ENCODE results near the gene KRTCAP3.

KRTCAP3 gene

GRCh38 chr2:27448381-27448780 is 6.2 kb downstream of the KRTCAP3 start:
- H3K9me3 ChIP-seq (ENCODE audit: control insufficient read depth, insufficient read depth, low read length), result no peaks in the 10 kb centered on the region
- no peaks in the 10 kb centered on the region for H3K36me3 ChIP-seq (ENCODE audit: control insufficient read depth, low read length)

GRCh38 chr2:27451095-27451494 is 8.9 kb downstream of the KRTCAP3 start:
- TF ChIP-seq EZH2phosphoT487 (IDR thresholded peaks at IDR 0.05; ENCODE audit: borderline replicate concordance, low read length) (no peak), CTCF (IDR thresholded peaks at IDR 0.05; ENCODE audit: low read depth, low read length, poor library complexity, severe bottlenecking) (no peak)
- Histone ChIP-seq H4K20me1 (ENCODE audit: control insufficient read depth, insufficient read depth, low read depth, low read length) (no peaks in the 10 kb centered on the region), H3K4me1 (ENCODE audit: control insufficient read depth, low read length) (no peaks in the 10 kb centered on the region), H3K27me3 (ENCODE audit: control insufficient read depth, low read length) (no peaks in the 10 kb centered on the region), H3K79me2 (ENCODE audit: control insufficient read depth, low read length) (no peaks in the 10 kb centered on the region), H3K9me2 (replicated peaks; ENCODE audit: control insufficient read depth, low read length) (no peaks in the 10 kb centered on the region), H3K4me3 (ENCODE audit: low read length) (no peak overlapping the region), H3K9me3 (ENCODE audit: control insufficient read depth, insufficient read depth, low read length) (no peaks in the 10 kb centered on the region), H3F3A (ENCODE audit: control insufficient read depth, insufficient read depth) (no peaks in the 10 kb centered on the region), H3K27ac (ENCODE audit: low read depth, low read length) (no peak overlapping the region), H3K36me3 (ENCODE audit: control insufficient read depth, low read length) (no peaks in the 10 kb centered on the region), H3K4me2 (ENCODE audit: low read length) (no peak overlapping the region)

More at GRCh38 chr2:27448381-27448780, 6.2 kb downstream of the KRTCAP3 start:
- H3K4me2 ChIP-seq (ENCODE audit: low read length), result no peak overlapping the region
- H3K9me2 ChIP-seq (replicated peaks; ENCODE audit: control insufficient read depth, low read length), result no peaks in the 10 kb centered on the region
- TF ChIP-seq EZH2phosphoT487 (IDR thresholded peaks at IDR 0.05; ENCODE audit: borderline replicate concordance, low read length) (no peak), CTCF (IDR thresholded peaks at IDR 0.05; ENCODE audit: low read depth, low read length, poor library complexity, severe bottlenecking) (no peak)
- H3K4me1 ChIP-seq (ENCODE audit: control insufficient read depth, low read length), result no peaks in the 10 kb centered on the region
- H3K4me3 ChIP-seq (ENCODE audit: low read length), result no peak overlapping the region
- H3K27me3 ChIP-seq (ENCODE audit: control insufficient read depth, low read length), result no peaks in the 10 kb centered on the region
- H3K79me2 ChIP-seq (ENCODE audit: control insufficient read depth, low read length), result no peaks in the 10 kb centered on the region
- H4K20me1 ChIP-seq (ENCODE audit: control insufficient read depth, insufficient read depth, low read depth, low read length), result no peaks in the 10 kb centered on the region
- H3F3A ChIP-seq (ENCODE audit: control insufficient read depth, insufficient read depth), result no peaks in the 10 kb centered on the region
- no peak overlapping the region for H3K27ac ChIP-seq (ENCODE audit: low read depth, low read length)

GRCh38 chr2:27453968-27454367 is 11.8 kb downstream of the KRTCAP3 start:
- Histone ChIP-seq H3K27me3 (ENCODE audit: control insufficient read depth, low read length) (no peaks in the 10 kb centered on the region), H3F3A (ENCODE audit: control insufficient read depth, insufficient read depth) (no peaks in the 10 kb centered on the region), H3K4me1 (ENCODE audit: control insufficient read depth, low read length) (no peaks in the 10 kb centered on the region), H4K20me1 (ENCODE audit: control insufficient read depth, insufficient read depth, low read depth, low read length) (no peaks in the 10 kb centered on the region), H3K27ac (ENCODE audit: low read depth, low read length) (no peak overlapping the region), H3K9me2 (replicated peaks; ENCODE audit: control insufficient read depth, low read length) (no peaks in the 10 kb centered on the region), H3K4me2 (ENCODE audit: low read length) (no peak overlapping the region), H3K9me3 (ENCODE audit: control insufficient read depth, insufficient read depth, low read length) (no peaks in the 10 kb centered on the region), H3K36me3 (ENCODE audit: control insufficient read depth, low read length) (no peaks in the 10 kb centered on the region), H3K79me2 (ENCODE audit: control insufficient read depth, low read length) (no peaks in the 10 kb centered on the region), H3K4me3 (ENCODE audit: low read length) (no peak overlapping the region)
- TF ChIP-seq CTCF (IDR thresholded peaks at IDR 0.05; ENCODE audit: low read depth, low read length, poor library complexity, severe bottlenecking) (no peak), EZH2phosphoT487 (IDR thresholded peaks at IDR 0.05; ENCODE audit: borderline replicate concordance, low read length) (no peak)

GRCh38 chr2:27461118-27461517 is 18.9 kb downstream of the KRTCAP3 start:
- H3F3A ChIP-seq (ENCODE audit: control insufficient read depth, insufficient read depth), result no peaks in the 10 kb centered on the region
- no peaks in the 10 kb centered on the region for H4K20me1 ChIP-seq (ENCODE audit: control insufficient read depth, insufficient read depth, low read depth, low read length)
- H3K27me3 ChIP-seq (ENCODE audit: control insufficient read depth, low read length), result no peaks in the 10 kb centered on the region
- H3K9me3 ChIP-seq (ENCODE audit: control insufficient read depth, insufficient read depth, low read length), result no peaks in the 10 kb centered on the region
- no peaks in the 10 kb centered on the region for H3K9me2 ChIP-seq (replicated peaks; ENCODE audit: control insufficient read depth, low read length)
- TF ChIP-seq EZH2phosphoT487 (IDR thresholded peaks at IDR 0.05; ENCODE audit: borderline replicate concordance, low read length) (no peak), CTCF (IDR thresholded peaks at IDR 0.05; ENCODE audit: low read depth, low read length, poor library complexity, severe bottlenecking) (no peak)
- H3K79me2 ChIP-seq (ENCODE audit: control insufficient read depth, low read length), result no peaks in the 10 kb centered on the region
- H3K36me3 ChIP-seq (ENCODE audit: control insufficient read depth, low read length), result no peaks in the 10 kb centered on the region
- no peak overlapping the region for H3K4me3 ChIP-seq (ENCODE audit: low read length)
- H3K27ac ChIP-seq (ENCODE audit: low read depth, low read length), result no peak overlapping the region
- H3K4me1 ChIP-seq (ENCODE audit: control insufficient read depth, low read length), result no peaks in the 10 kb centered on the region
- H3K4me2 ChIP-seq (ENCODE audit: low read length), result no peak overlapping the region
